ENCODE data around the gene WDR19. TPM values are rescaled to one million over a fixed set of nuclear protein-coding genes. Genes with fewer than 3 reads are reported as not detected.

Gene WDR19
- total RNA-seq, 1 experiment from 2014 or later, result 16.0 TPM

GRCh38 chr4:39308611-39309010 is 126.3 kb downstream of the WDR19 start:
- no peaks in the 10 kb centered on the region; the same call in 1 of the 2 replicates for H3K36me3 ChIP-seq (ENCODE audit: control insufficient read depth, insufficient read depth, low read length)
- H3K9me3 ChIP-seq (ENCODE audit: control insufficient read depth, insufficient read depth, low read depth, low read length), result no peaks in the 10 kb centered on the region
- no peak for DNase-seq (ENCODE audit: low read depth, low spot score)
- in situ Hi-C loops (cut with HindIII; ENCODE audit: low pct_unique_long_range_greater_than_20kb, low sequenced_read_pairs), result no loop called here
- no TSS peak for BruUV-seq (replicated peaks)
- CTCF ChIA-PET, result interaction anchor here (0.5 kb wide), 1 partner anchor 103 kb away, joined by 12 read pairs; no protein-coding TSS in a partner anchor
- intact Hi-C loops (cut with micrococcal nuclease; ENCODE audit: unreplicated experiment), result no loop called here
- H3K27me3 ChIP-seq (ENCODE audit: control insufficient read depth, insufficient read depth, low read length), result no peaks in the 10 kb centered on the region
- H3K27ac ChIP-seq (ENCODE audit: low read length), result no peak overlapping the region
- no peaks in the 10 kb centered on the region; the same call in 1 of the 2 replicates for H3K4me1 ChIP-seq (ENCODE audit: control insufficient read depth, insufficient read depth, low read length)
- TF ChIP-seq, protein P1, sequence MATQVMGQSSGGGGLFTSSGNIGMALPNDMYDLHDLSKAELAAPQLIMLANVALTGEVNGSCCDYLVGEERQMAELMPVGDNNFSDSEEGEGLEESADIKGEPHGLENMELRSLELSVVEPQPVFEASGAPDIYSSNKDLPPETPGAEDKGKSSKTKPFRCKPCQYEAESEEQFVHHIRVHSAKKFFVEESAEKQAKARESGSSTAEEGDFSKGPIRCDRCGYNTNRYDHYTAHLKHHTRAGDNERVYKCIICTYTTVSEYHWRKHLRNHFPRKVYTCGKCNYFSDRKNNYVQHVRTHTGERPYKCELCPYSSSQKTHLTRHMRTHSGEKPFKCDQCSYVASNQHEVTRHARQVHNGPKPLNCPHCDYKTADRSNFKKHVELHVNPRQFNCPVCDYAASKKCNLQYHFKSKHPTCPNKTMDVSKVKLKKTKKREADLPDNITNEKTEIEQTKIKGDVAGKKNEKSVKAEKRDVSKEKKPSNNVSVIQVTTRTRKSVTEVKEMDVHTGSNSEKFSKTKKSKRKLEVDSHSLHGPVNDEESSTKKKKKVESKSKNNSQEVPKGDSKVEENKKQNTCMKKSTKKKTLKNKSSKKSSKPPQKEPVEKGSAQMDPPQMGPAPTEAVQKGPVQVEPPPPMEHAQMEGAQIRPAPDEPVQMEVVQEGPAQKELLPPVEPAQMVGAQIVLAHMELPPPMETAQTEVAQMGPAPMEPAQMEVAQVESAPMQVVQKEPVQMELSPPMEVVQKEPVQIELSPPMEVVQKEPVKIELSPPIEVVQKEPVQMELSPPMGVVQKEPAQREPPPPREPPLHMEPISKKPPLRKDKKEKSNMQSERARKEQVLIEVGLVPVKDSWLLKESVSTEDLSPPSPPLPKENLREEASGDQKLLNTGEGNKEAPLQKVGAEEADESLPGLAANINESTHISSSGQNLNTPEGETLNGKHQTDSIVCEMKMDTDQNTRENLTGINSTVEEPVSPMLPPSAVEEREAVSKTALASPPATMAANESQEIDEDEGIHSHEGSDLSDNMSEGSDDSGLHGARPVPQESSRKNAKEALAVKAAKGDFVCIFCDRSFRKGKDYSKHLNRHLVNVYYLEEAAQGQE (IDR thresholded peaks at IDR 0.05; ENCODE audit: insufficient read depth in 1 of 2, low read depth in 2 of 2, low read length in 1 of 2), result no peak
- TF ChIP-seq POLR2AphosphoS5 (IDR thresholded peaks at IDR 0.05; ENCODE audit: low read depth, low read length) (no peak), TCF7L2 (IDR thresholded peaks at IDR 0.05; ENCODE audit: low read depth, low read length) (no peak), CTCF (IDR thresholded peaks at IDR 0.05) (no peak), SIN3A (IDR thresholded peaks at IDR 0.05; ENCODE audit: borderline replicate concordance, insufficient read depth, low read depth, low read length) (no peak)
- no peak for ATAC-seq
- POLR2A ChIA-PET, result no interaction called here
- no peak overlapping the region for H3K4me3 ChIP-seq (ENCODE audit: low read depth in 2 of 2, low read length in 2 of 2)

DNA sequence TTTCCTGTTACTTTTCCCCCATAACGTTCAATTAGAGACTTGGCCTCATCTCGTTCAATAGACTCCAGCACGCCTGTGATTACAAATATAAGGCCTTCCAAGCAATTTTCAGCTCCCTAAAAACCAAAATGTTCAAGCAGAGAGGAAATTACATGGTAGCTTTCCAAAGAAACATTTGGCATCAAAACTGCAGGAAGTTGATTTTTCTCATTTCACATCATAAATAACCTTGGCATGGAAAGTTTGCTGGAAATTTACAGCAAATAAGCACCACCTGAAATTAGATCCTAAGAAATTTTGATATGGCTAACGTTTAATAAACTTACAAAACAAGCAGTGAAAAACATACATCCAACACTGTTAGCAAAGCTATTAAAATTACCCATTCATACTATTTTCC is 130.5 kb downstream of the WDR19 start:
- intact Hi-C loops (cut with micrococcal nuclease; ENCODE audit: unreplicated experiment), result no loop called here

More for the DNA sequence above, 130.5 kb downstream of the WDR19 start:
- BruUV-seq (replicated peaks), result no TSS peak
- DNase-seq (ENCODE audit: low read depth, low spot score), result no peak
- Histone ChIP-seq H3K4me1 (ENCODE audit: control insufficient read depth, insufficient read depth, low read length) (no peaks in the 10 kb centered on the region; the same call in 1 of the 2 replicates), H3K27ac (ENCODE audit: low read length) (no peak overlapping the region), H3K36me3 (ENCODE audit: control insufficient read depth, insufficient read depth, low read length) (no peaks in the 10 kb centered on the region; the same call in 1 of the 2 replicates), H3K9me3 (ENCODE audit: control insufficient read depth, insufficient read depth, low read depth, low read length) (no peaks in the 10 kb centered on the region), H3K27me3 (ENCODE audit: control insufficient read depth, insufficient read depth, low read length) (no peaks in the 10 kb centered on the region), H3K4me3 (ENCODE audit: low read depth in 2 of 2, low read length in 2 of 2) (no peak overlapping the region)
- in situ Hi-C loops (cut with HindIII; ENCODE audit: low pct_unique_long_range_greater_than_20kb, low sequenced_read_pairs), result no loop called here
- ChIA-PET CTCF (no interaction called here), POLR2A (no interaction called here)
- ATAC-seq, result no peak
- TF ChIP-seq SIN3A (IDR thresholded peaks at IDR 0.05; ENCODE audit: borderline replicate concordance, insufficient read depth, low read depth, low read length) (no peak), CTCF (IDR thresholded peaks at IDR 0.05) (no peak), TCF7L2 (IDR thresholded peaks at IDR 0.05; ENCODE audit: low read depth, low read length) (no peak), POLR2AphosphoS5 (IDR thresholded peaks at IDR 0.05; ENCODE audit: low read depth, low read length) (no peak)
- TF ChIP-seq, protein P1 (IDR thresholded peaks at IDR 0.05; ENCODE audit: insufficient read depth in 1 of 2, low read depth in 2 of 2, low read length in 1 of 2), result no peak
